ENCODE measurements around the gene GOT1. TPM values are rescaled to one million over a fixed set of nuclear protein-coding genes. Genes with fewer than 3 reads are reported as not detected.

The GOT1 gene
- total and polyA plus RNA-seq, 2 donors (not counting 3 experiments of a cell fraction or from before 2014, with no cell fraction given): 14.4 to 36.3 TPM

GRCh38 chr10:99411546-99411945 is 18.9 kb downstream of the GOT1 start:
- dilution Hi-C loops (cut with MboI; ENCODE audit: extremely low pct_ligation_motif_present, low sequenced_read_pairs): no loop called here
- BruUV-seq (replicated peaks): no TSS peak
- TF ChIP-seq MYC (IDR thresholded peaks at IDR 0.05; ENCODE audit: low read depth, low read length): no peak
- no peak for TF ChIP-seq CTCF (IDR thresholded peaks at IDR 0.05; ENCODE audit: extremely low read depth in 1 of 2, insufficient read depth in 1 of 2, low read depth in 1 of 2, low read length in 2 of 2)
- TF ChIP-seq GATA2 (IDR thresholded peaks at IDR 0.05; ENCODE audit: insufficient read depth, insufficient read length, low read depth, low read length): no peak
- TF ChIP-seq POLR2A (IDR thresholded peaks at IDR 0.05; ENCODE audit: low read depth, low read length): no peak
- no peak for TF ChIP-seq MAX (IDR thresholded peaks at IDR 0.05; ENCODE audit: insufficient read depth, insufficient read length)

GRCh38 chr10:99410876-99411275 is 19.5 kb downstream of the GOT1 start:
- no peaks in the 10 kb centered on the region for H4K20me1 ChIP-seq (replicated peaks; ENCODE audit: control insufficient read depth, extremely low read depth, insufficient read depth, low read length)
- no peak overlapping the region for H2AFZ ChIP-seq (ENCODE audit: low read depth, low read length)
- H3K27me3 ChIP-seq (ENCODE audit: control insufficient read depth in 2 of 2, insufficient read depth in 2 of 2, low read length in 2 of 2): no peaks in the 10 kb centered on the region
- no peak for FAIRE-seq
- no peaks in the 10 kb centered on the region for H3K4me1 ChIP-seq (ENCODE audit: control insufficient read depth, extremely low read depth, insufficient read depth, low read length)
- dilution Hi-C loops (cut with MboI; ENCODE audit: extremely low pct_ligation_motif_present, low sequenced_read_pairs): no loop called here
- no peak overlapping the region for H3K27ac ChIP-seq (ENCODE audit: insufficient read depth, low read depth, low read length)
- DNase-seq (ENCODE audit: low read depth, low spot score): no peak
- no peaks in the 10 kb centered on the region for H3K79me2 ChIP-seq (ENCODE audit: control insufficient read depth, insufficient read depth, low read length)
- H3K9me3 ChIP-seq (replicated peaks; ENCODE audit: control insufficient read depth, insufficient read depth, low read length): no peaks in the 10 kb centered on the region
- intact Hi-C loops (cut with micrococcal nuclease): no loop called here
- no TSS peak for BruUV-seq (replicated peaks)
- no peaks in the 10 kb centered on the region for H3K9me1 ChIP-seq (replicated peaks; ENCODE audit: control insufficient read depth, extremely low read depth, insufficient read depth, low read length)
- H3K4me2 ChIP-seq (ENCODE audit: insufficient read depth, low read length): no peak overlapping the region
- no peak overlapping the region for H3K9ac ChIP-seq (replicated peaks; ENCODE audit: extremely low read depth, insufficient read depth, low read length)
- no peak for TF ChIP-seq MAX (IDR thresholded peaks at IDR 0.05; ENCODE audit: insufficient read depth, insufficient read length)
- no peak for TF ChIP-seq POLR2A (IDR thresholded peaks at IDR 0.05; ENCODE audit: low read depth, low read length)
- TF ChIP-seq CTCF (IDR thresholded peaks at IDR 0.05; ENCODE audit: extremely low read depth in 1 of 2, insufficient read depth in 1 of 2, low read depth in 1 of 2, low read length in 2 of 2): no peak
- no peak for TF ChIP-seq GATA2 (IDR thresholded peaks at IDR 0.05; ENCODE audit: insufficient read depth, insufficient read length, low read depth, low read length)
- no peak for TF ChIP-seq MYC (IDR thresholded peaks at IDR 0.05; ENCODE audit: low read depth, low read length)
- TF ChIP-seq FOS (IDR thresholded peaks at IDR 0.05; ENCODE audit: borderline replicate concordance, insufficient read depth, low read length): no peak
- no peak for TF ChIP-seq EZH2 (IDR thresholded peaks at IDR 0.05; ENCODE audit: borderline replicate concordance, low read depth, low read length, severe bottlenecking)
- no peak for TF ChIP-seq JUN (IDR thresholded peaks at IDR 0.05; ENCODE audit: borderline replicate concordance, insufficient read depth, insufficient read length, low read depth)
- no peak for TF ChIP-seq POLR2AphosphoS5 (IDR thresholded peaks at IDR 0.05; ENCODE audit: insufficient read depth, low read depth, low read length)
- ChIA-PET POLR2A (no interaction called here), CTCF (interaction anchor here (1.5 kb wide), 1 partner anchor 23 kb away, joined by 3 read pairs; no protein-coding TSS in a partner anchor)
- H3K4me3 ChIP-seq (replicated peaks in 1 of 3; ENCODE audit: insufficient read depth in 1 of 3, low read depth in 1 of 3, low read length in 3 of 3): no peak overlapping the region
- H3K36me3 ChIP-seq (ENCODE audit: control insufficient read depth in 2 of 2, extremely low read depth in 1 of 2, insufficient read depth in 2 of 2, low read length in 2 of 2): peaks cover under 1 to 4% of the 10 kb centered on the region in 2 experiments

More at GRCh38 chr10:99411546-99411945, 18.9 kb downstream of the GOT1 start:
- Histone ChIP-seq H3K9ac (replicated peaks; ENCODE audit: extremely low read depth, insufficient read depth, low read length) (no peak overlapping the region), H3K9me3 (replicated peaks; ENCODE audit: control insufficient read depth, insufficient read depth, low read length) (no peaks in the 10 kb centered on the region), H3K4me1 (ENCODE audit: control insufficient read depth, extremely low read depth, insufficient read depth, low read length) (no peaks in the 10 kb centered on the region), H4K20me1 (replicated peaks; ENCODE audit: control insufficient read depth, extremely low read depth, insufficient read depth, low read length) (no peaks in the 10 kb centered on the region), H3K79me2 (ENCODE audit: control insufficient read depth, insufficient read depth, low read length) (no peaks in the 10 kb centered on the region), H3K9me1 (replicated peaks; ENCODE audit: control insufficient read depth, extremely low read depth, insufficient read depth, low read length) (no peaks in the 10 kb centered on the region), H3K4me2 (ENCODE audit: insufficient read depth, low read length) (no peak overlapping the region), H3K36me3 (ENCODE audit: control insufficient read depth in 2 of 2, extremely low read depth in 1 of 2, insufficient read depth in 2 of 2, low read length in 2 of 2) (no peaks in the 10 kb centered on the region), H3K27me3 (ENCODE audit: control insufficient read depth in 2 of 2, insufficient read depth in 2 of 2, low read length in 2 of 2) (no peaks in the 10 kb centered on the region), H2AFZ (ENCODE audit: low read depth, low read length) (no peak overlapping the region), H3K4me3 (replicated peaks in 1 of 3; ENCODE audit: insufficient read depth in 1 of 3, low read depth in 1 of 3, low read length in 3 of 3) (no peak overlapping the region), H3K27ac (ENCODE audit: insufficient read depth, low read depth, low read length) (no peak overlapping the region)
- FAIRE-seq (no peak), DNase-seq (ENCODE audit: low read depth, low spot score) (no peak)
- ChIA-PET CTCF (interaction anchor here (0.6 to 1.1 kb wide), 3 partner anchors 8 to 756 kb away, joined by 3 to 5 read pairs (median 4); no protein-coding TSS in a partner anchor), POLR2A (no interaction called here)
- intact Hi-C loops (cut with micrococcal nuclease): no loop called here

Data from endothelial cell of umbilical vein (primary cell).